Measurements from ENCODE around the gene IL10RB. TPM values are rescaled to one million over a fixed set of nuclear protein-coding genes. Genes with fewer than 3 reads are reported as not detected.

IL10RB gene
- total RNA-seq, 4 donors from 2014 or later = 19.8 to 83.8 (median 35.1) TPM

GRCh38 chr21:33230545-33231324 is 35.4 kb upstream of the IL10RB start:
- TF ChIP-seq CTCF (IDR thresholded peaks at IDR 0.05; ENCODE audit: low read depth) = no peak

GRCh38 chr21:33231526-33231925 is 34.6 kb upstream of the IL10RB start:
- no peak for TF ChIP-seq CTCF (IDR thresholded peaks at IDR 0.05; ENCODE audit: low read depth)

GRCh38 chr21:33232291-33233034 is 33.7 kb upstream of the IL10RB start:
- no peak for TF ChIP-seq CTCF (IDR thresholded peaks at IDR 0.05; ENCODE audit: low read depth)

GRCh38 chr21:33234635-33235520 is 31.3 kb upstream of the IL10RB start:
- TF ChIP-seq CTCF (IDR thresholded peaks at IDR 0.05; ENCODE audit: low read depth) = no peak

GRCh38 chr21:33236013-33236686 is 30.0 kb upstream of the IL10RB start:
- TF ChIP-seq CTCF (IDR thresholded peaks at IDR 0.05; ENCODE audit: low read depth) = no peak

- TF ChIP-seq CTCF (IDR thresholded peaks at IDR 0.05; ENCODE audit: low read depth) = no peak
Measured at GRCh38 chr21:33236766-33237165, 29.4 kb upstream of the IL10RB start.

All from subcutaneous adipose tissue (tissue), 4 donors.